ENCODE results near the gene LRRC3. TPM values are rescaled to one million over a fixed set of nuclear protein-coding genes. Genes with fewer than 3 reads are reported as not detected.

Gene LRRC3
- total RNA-seq, 2 donors from 2014 or later, result 1.6 to 7.1 TPM

DNA sequence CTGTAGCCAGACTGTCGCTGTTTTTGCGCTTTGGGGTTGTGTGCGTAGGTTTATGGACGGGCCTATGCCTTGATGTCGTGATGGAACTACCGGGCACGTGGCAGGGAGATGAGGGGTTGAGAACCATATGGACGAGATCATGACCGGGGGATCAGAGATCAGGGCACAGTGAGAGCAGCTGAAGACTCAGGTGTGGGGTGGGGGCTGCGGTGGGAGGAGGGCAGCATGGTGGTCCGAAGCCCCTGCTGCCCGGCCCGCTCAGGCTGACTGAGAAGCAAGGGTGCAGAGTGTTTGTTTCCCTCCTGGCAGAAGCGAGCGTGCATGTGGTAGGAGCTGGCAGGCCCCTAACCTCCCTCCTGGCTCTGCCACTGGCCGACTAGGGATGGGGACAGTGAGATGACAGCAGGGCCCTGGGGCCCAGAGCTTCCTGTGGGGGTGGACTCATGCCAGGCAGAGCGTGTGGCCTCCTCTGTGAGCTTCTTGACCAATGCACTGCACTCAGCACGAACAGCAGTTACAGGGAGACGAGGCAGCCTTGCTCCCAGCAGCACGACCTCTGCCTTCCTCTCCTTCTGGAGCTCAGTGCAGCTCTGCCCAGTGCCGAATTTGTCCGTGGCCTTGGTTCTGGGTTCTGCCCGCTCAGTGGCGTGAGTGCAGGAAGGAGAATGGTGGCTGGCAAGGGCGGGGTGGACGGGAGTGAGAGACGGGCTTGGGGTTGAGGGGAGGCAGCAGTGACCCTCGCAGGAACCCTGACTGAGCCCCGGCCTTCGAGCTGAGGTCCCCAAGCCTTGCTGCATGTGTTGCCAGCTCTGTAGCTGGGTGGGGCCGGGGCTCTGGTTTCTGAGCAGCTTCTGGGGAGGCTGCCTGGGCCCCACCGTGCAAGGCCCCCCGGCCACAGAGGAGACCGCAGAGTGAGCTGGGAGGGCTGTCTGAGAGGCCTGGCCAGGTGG lies 22.2 kb upstream of the LRRC3 start:
- Histone ChIP-seq H3K27me3 (replicated peaks; ENCODE audit: insufficient read depth) (no peaks in the 10 kb centered on the region), H3K4me1 (replicated peaks) (no peaks in the 10 kb centered on the region), H3K36me3 (no peaks in the 10 kb centered on the region), H3K27ac (no peak overlapping the region), H3K4me3 (no peak overlapping the region), H3K9me3 (no peaks in the 10 kb centered on the region)
- 88% methylated on average over 34 of the region's 34 CpGs for WGBS
- no peak for DNase-seq (ENCODE audit: low spot score)
- intact Hi-C loops (cut with DNase I), result no loop called here
- TF ChIP-seq POLR2A (IDR thresholded peaks at IDR 0.05), result no peak
- TF ChIP-seq, protein P1, sequence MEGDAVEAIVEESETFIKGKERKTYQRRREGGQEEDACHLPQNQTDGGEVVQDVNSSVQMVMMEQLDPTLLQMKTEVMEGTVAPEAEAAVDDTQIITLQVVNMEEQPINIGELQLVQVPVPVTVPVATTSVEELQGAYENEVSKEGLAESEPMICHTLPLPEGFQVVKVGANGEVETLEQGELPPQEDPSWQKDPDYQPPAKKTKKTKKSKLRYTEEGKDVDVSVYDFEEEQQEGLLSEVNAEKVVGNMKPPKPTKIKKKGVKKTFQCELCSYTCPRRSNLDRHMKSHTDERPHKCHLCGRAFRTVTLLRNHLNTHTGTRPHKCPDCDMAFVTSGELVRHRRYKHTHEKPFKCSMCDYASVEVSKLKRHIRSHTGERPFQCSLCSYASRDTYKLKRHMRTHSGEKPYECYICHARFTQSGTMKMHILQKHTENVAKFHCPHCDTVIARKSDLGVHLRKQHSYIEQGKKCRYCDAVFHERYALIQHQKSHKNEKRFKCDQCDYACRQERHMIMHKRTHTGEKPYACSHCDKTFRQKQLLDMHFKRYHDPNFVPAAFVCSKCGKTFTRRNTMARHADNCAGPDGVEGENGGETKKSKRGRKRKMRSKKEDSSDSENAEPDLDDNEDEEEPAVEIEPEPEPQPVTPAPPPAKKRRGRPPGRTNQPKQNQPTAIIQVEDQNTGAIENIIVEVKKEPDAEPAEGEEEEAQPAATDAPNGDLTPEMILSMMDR (IDR thresholded peaks at IDR 0.05), result no peak
- no peak for TF ChIP-seq POLR2AphosphoS5 (IDR thresholded peaks at IDR 0.05)

DNA sequence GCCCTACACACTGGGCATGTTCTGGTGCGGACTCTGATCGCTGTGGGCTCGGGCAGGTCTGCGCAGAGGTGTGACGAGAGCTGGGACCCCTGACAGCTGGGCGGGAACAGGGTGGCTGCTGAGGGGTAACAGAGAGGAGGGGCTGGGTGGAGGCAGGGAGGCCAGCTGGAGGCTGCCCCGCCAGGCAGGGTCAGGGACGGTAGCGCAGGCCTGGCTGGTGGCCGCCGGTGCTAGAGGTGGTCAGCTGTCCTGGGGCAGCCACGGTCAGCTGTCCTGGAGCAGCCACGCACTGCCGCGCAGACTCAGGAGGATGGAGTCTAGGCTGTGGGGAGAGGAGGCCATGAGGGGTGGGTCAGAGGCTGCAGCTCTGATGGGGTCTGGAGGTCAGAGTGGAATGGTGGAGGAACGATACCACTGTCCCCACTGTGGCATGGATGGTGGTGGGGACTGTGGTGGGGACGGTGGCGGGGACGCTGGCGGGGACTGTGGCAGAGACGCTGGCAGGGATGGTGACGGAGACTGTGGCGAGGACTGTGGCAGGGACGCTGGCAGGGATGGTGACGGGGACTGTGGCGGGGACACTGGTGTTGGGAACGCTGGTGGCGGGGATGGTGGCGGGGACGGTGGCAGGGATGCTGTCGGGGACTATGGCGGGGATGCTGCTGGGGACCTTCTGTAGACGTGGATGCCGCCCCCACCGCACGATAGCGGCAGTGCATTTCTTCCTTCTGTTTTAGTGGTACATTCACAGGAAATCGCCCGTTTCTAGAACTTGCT lies 21.3 kb upstream of the LRRC3 start:
- no peak overlapping the region for H3K27ac ChIP-seq
- no peaks in the 10 kb centered on the region for H3K27me3 ChIP-seq (replicated peaks; ENCODE audit: insufficient read depth)
- 90% methylated on average over 39 of the region's 39 CpGs for WGBS
- no peaks in the 10 kb centered on the region for H3K36me3 ChIP-seq
- TF ChIP-seq POLR2A (IDR thresholded peaks at IDR 0.05), result no peak
- TF ChIP-seq, protein P1 (IDR thresholded peaks at IDR 0.05), result no peak
- no peak for TF ChIP-seq POLR2AphosphoS5 (IDR thresholded peaks at IDR 0.05)
- DNase-seq (ENCODE audit: low spot score), result no peak
- intact Hi-C loops (cut with DNase I), result no loop called here
- H3K4me1 ChIP-seq (replicated peaks), result no peaks in the 10 kb centered on the region
- no peaks in the 10 kb centered on the region for H3K9me3 ChIP-seq
- H3K4me3 ChIP-seq, result no peak overlapping the region

DNA sequence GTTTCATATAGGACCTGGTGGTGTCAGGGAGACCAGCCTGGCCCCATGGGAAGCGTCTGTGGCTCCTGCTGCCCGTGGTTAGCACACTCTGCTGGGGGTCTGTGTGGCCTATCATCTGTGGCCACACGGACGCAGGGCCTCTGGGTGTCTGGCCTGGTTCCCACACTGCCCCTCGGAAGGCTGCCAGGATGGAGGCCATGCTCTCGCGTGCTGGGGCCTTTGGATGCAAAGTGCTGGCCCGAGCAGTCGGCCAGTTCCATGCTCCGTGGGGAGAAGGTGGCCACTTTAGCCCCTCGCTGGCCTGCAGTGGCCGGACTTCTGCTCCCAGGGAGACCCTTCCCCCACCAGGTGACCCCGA lies 20.8 kb upstream of the LRRC3 start:
- intact Hi-C loops (cut with DNase I), result no loop called here
- Histone ChIP-seq H3K9me3 (no peaks in the 10 kb centered on the region), H3K36me3 (no peaks in the 10 kb centered on the region), H3K4me3 (no peak overlapping the region), H3K4me1 (replicated peaks) (no peaks in the 10 kb centered on the region), H3K27ac (no peak overlapping the region), H3K27me3 (replicated peaks; ENCODE audit: insufficient read depth) (no peaks in the 10 kb centered on the region)
- WGBS, result 68% methylated on average over 11 of the region's 13 CpGs
- TF ChIP-seq, protein P1 (IDR thresholded peaks at IDR 0.05), result no peak
- no peak for TF ChIP-seq POLR2AphosphoS5 (IDR thresholded peaks at IDR 0.05)
- TF ChIP-seq POLR2A (IDR thresholded peaks at IDR 0.05), result no peak
- no peak for DNase-seq (ENCODE audit: low spot score)

DNA sequence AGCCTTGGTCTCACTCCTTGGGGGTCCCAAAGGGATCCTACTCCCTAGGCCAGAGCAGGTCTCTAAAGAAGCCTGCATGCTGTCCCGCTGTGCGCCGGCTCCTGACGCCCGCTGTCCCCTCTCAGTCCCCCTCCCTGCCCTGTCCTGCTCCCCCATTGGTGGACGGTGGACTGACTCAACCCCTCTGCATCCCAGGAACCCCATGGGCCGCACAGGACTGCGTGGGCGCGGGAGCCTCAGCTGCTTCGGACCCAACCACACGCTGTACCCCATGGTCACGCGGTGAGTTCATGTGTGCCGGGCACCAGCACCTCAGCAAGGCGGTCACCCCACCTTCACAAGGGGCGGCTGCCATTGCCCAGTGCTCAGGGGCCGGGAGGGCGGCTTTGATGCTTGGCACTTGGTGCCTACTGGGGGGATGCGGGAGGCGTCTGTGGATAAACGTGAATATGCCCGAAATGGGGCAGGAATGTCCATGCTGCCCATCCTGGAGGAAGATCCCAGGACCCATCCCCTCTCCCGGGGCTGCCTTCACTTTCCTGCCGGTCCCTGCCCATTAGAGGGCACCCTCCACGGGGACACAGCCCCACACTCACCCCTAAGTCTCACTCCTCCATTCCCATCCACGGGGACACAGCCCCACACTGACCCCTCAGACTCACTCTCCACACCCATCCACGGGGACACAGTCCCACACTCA lies 20.2 kb upstream of the LRRC3 start:
- intact Hi-C loops (cut with DNase I), result no loop called here
- Histone ChIP-seq H3K36me3 (no peaks in the 10 kb centered on the region), H3K9me3 (no peaks in the 10 kb centered on the region), H3K27ac (no peak overlapping the region), H3K27me3 (replicated peaks; ENCODE audit: insufficient read depth) (no peaks in the 10 kb centered on the region), H3K4me1 (replicated peaks) (no peaks in the 10 kb centered on the region), H3K4me3 (no peak overlapping the region)
- TF ChIP-seq, protein P1 (IDR thresholded peaks at IDR 0.05), result no peak
- TF ChIP-seq POLR2AphosphoS5 (IDR thresholded peaks at IDR 0.05) (no peak), POLR2A (IDR thresholded peaks at IDR 0.05) (no peak)
- 87% methylated on average over 28 of the region's 28 CpGs for WGBS
- no peak for DNase-seq (ENCODE audit: low spot score)

All from prostate gland (tissue), 2 donors.